ENCODE data around the gene ITPR1. TPM values are rescaled to one million over a fixed set of nuclear protein-coding genes. Genes with fewer than 3 reads are reported as not detected.
"Not testable (repeated sequence)": the region's sequence is repeated elsewhere in the genome, so short reads cannot be mapped to it uniquely, and the experiment has no call there.

Gene ITPR1
- total RNA-seq, 1 donor from 2014 or later, result 90.5 TPM

DNA sequence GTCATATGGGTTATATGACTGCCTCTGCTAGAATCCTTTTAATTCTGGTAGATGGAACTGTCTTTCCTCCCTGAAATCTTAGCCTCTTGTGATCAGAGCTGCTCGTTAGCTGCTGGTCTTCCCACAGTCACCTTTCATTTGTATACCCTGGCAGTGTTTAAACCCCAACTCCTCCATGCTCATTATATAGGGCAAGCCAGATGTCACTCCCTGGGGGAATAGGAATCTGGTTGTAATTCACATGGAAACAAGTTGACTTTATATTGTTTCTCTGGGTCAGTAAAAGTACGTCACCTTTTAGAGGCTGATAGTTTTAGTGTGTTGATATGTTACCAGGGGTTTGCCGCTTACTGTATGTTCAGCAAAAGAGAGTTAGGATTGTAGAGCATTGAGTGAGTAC lies 103.5 kb downstream of the ITPR1 start:
- no peak for DNase-seq (ENCODE audit: low spot score)

GRCh38 chr3:4597208-4597985 lies 104.2 kb downstream of the ITPR1 start:
- DNase-seq (ENCODE audit: low spot score), result no peak

DNA sequence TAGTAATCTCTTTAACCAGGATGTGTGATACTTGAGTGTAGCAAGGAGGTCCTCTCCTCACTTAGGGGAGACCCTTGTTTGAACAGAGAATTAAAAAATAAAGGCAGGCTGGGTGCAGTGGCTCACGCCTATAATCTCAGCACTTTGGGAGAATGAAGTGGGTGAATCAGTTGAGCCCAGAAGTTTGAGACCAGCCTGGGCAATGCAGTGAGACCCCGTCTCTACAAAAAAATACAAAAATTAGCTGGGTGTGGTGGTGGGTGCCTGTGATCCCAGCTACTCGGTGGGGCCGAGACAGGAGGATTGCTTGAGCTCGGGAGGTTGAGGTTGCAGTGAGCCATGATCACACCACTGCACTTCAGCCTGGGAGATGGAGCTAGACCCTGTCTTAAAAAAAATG lies 105.1 kb downstream of the ITPR1 start:
- not testable (repeated sequence) for DNase-seq (ENCODE audit: low spot score)

GRCh38 chr3:4599612-4600011 lies 106.5 kb downstream of the ITPR1 start:
- no peak for DNase-seq (ENCODE audit: low spot score)

DNA sequence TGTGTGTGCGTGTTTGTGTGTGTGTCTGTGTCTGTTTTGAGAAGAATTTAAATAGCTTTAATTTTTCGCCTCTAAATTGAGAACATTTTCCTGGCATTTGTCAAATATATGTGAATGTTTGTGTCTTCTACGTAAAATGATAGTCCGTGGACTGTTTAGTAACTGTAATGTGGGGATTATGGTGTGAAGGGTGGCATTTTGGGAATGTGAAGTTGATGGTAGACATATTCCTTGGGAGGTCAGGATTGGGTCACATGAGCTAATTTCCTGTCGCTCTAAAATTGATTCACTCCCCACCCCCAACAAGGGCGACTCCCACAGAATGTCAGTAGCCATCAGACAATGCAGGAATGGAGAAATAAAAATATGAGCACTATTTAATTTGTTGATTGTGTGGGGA lies 107.3 kb downstream of the ITPR1 start:
- DNase-seq (ENCODE audit: low spot score), result no peak

GRCh38 chr3:4601892-4602291 lies 108.7 kb downstream of the ITPR1 start:
- no peak for DNase-seq (ENCODE audit: low spot score)

DNA sequence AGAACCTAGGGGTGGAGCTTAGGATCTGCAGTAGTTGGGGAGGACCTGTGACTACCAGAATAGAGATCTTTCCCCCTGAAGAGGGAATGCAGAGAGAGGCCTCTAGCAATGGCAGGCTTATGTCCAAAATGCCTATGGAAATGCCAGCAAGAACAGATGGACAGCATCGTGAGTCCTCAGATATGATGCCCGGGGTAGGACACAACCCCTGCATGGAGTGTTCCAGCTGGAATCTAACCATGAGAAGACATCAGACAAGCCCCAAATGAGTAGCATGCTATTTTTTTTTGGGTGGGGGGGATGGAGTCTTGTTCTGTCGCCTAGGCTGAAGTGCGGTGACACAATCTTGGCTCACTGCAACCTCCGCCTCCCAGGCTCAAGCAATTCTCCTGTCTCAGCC lies 111.5 kb downstream of the ITPR1 start:
- no peak for DNase-seq (ENCODE audit: low spot score)

GRCh38 chr3:4606911-4607310 lies 113.8 kb downstream of the ITPR1 start:
- no peak for DNase-seq (ENCODE audit: low spot score)

DNA sequence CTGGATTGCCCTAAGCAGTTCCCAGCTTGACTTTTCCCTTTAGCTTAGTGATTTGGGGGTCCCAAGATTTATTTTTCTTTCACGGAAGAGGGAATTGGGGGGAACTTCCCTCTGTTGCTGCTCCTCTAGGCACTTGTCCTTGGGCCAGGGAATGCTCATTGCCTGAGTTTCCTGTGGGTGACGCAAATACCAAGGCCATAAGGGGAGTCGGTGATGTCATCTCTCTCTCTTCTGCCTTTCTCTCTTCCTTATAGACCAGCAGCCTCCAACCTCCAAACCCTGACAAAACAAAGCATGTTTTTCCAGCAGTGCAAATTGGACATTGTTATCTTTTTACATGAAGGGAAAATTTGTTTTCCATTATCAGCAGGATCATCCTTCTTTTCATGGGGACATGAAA lies 120.2 kb downstream of the ITPR1 start:
- no peak for DNase-seq (ENCODE audit: low spot score)

DNA sequence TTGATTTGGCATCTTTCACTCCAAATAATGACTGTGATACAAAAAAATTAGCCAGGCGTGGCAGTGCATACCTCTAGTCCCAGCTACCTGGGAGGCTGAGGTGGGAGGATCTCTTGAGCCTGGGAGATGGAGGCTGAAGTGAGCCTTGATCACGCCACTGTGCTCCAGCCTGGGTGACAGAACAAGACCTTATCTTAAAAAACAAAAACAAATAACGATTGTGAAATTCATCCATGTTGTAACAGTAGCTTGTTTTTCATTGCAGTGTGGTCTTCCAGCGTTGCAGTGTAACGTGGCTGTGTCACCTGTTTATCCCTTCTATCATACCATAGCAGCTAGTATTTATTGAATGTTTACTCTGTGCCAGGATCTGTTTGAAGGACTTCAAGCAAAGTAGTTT lies 120.9 kb downstream of the ITPR1 start:
- no peak for DNase-seq (ENCODE audit: low spot score)

DNA sequence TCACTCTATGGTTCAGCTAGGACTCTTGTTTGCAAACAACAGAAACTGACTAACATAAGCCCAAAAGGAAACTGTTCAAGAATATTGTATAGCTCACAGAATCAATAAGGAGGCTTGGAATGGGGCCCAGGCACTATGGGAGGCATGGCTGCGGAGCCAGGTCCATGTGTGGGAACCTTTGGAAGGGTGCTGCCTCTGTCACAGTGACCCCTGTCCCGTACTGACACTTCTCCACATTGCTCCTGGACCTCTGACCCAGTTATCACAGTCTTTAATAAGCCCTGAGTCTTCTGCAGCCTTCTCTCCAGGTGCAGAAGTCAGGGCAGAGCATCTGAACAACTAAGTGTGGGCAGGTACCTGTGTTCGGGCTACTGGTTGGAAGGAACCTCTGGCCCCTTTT lies 121.8 kb downstream of the ITPR1 start:
- DNase-seq (ENCODE audit: low spot score), result no peak

DNA sequence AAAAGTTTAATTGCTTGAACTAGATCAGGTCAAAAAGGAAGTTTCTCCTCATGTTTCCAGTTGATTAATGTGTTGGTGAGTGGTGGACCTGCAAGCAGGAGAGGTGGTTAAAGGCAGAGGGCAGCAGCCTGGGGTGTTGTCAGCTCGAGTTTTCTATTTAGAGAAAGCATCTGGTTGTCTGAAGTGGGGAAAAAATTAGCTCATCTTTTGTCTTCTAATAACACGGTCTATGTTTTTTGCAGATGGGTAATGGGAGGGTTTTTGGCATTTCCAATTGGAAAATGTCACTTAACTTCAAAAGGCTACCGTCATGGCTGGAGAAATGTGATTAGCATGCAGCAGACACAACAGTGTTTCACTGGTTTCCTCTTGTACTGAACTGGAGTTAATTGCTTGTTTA lies 122.6 kb downstream of the ITPR1 start:
- no peak for DNase-seq (ENCODE audit: low spot score)

DNA sequence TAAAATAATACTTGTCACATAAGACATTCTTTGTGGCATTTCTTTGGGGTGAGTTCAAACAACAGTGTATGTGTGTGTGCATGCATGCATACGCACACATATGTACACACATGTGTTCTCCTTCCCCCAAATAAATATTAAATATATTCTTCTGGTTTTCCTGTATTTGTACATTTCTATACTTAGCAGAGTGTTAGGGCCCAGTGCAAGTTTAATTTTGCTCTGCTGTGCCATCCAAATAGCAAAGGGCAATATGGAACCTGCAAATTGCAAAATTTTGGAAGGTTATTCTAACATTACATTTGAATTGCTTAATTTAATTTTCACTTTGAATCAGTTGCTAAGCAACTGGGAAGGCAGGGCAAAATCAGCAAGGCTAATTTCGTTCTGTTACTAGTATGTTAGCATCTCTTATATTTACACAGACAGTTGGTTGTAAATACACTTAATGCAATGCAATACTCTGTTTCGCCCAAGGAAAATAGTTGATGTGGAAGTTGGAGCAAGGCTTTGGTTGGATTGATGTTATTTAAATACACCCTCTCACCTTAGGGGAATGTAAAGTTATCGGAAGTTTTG lies 130.4 kb downstream of the ITPR1 start:
- no peak for DNase-seq (ENCODE audit: low spot score)

DNA sequence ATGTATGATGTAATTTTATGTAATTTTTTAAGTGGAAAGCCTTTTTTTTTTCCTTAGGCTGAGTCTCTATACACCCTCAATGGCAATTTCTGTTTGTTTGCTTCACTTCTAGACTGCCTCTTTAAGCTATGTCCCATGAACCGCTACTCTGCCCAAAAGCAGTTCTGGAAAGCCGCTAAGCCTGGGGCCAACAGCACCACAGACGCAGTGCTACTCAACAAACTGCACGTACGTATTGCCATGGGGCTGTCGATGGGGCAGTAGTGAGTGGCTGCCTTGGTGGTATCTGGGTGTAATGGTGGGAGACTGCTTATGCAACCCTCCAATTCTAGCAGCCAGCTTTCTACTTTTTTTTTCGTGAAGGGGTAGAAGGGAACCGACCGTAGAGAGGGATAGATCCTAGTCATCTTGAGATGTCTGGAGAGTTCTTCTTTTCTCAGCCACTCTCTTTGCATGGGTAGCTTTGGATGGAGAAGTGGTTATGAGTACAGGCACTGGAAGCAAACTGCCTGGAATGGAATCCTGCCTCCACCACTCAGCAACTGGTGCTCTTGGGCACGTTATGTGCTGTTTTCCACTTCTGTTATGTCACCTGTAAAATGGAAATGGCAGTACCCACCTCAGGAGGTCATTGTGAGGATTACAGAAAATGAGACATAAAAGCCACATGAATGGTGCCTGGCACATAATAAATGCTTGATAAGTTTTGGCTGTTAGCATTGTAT lies 134.7 kb downstream of the ITPR1 start:
- DNase-seq (ENCODE audit: low spot score), result no peak

DNA sequence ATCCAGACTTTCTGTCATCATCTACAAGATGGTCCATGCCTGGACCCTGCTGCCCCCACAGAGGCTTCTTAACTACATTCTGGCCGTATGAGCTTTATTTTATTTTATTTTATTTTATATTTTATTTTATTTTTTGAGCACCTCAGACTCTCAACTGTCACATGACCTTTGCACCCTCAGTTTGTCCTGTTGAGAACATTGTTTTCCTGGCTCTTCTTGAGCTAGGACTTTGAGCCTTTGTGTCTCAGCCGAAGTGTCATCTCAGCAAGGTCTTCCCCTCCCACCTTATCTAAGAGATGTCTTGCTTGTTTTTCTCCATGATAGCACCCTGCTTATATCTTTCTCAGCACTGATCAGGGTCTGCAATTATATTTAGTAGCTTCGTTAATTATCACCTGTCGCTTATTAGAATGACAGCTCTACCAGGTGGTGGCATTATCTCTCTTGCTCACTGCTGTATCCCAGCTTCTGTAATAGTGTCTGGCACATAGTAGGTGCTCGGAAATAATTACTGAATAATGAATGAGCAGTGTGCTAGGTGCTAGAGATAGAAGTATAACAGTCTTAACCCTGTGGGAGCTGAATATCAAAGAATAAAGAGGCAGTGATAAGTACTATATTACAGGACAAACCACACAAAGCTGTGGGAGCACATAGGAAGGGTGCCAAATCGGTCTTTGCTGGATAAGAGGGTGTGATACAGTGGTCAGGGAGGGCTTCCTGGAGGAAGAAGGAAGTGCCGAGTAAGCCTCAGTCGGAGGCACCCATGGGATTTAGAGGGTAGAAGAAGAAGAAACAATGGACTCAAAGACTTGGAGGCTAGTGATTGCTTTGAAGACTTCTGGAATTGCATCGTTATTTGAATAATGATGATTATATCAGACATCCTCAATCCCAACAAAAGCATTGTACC lies 136.2 kb downstream of the ITPR1 start:
- no peak for DNase-seq (ENCODE audit: low spot score)

DNA sequence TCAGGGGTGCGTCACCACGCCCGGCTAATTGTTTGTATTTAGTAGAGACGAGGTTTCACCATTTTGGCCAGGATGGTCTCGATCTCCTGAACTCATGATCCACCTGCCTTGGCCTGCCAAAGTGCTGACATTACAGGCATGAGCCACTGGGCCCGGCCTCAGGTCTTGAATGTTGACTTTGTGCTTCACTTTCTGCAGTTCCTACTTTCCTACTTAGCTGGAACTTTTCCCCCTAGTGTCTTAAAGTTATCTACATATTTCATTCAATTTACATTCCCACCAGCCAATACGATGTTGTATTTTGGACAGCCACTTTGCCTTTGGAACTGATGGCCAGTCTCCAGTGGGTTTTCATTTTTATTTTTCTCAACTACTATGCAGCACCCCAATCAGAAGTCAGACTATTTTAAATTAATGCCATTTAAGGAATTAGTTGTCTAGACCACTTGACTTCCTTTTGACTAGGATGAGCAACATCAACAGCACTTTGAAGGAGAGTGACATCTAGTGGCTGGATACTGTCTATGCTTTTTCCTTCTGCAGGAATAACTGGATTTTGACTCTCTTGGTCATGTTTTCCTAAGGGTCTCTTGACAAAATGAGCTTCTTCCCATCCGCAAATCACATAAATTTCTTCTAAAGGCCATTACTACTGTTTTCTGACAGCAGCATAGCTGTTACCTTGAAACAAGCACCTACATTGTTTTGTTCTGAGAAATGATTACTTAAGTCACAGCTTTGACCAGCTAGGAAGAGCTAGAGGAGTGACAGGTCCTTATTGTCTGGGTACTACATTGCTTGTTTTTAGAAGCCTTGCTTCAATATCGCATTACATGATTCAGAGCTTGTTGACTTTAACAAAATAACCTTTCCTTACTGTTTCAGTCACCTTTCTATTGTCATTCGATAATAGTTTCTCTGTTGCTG lies 140.2 kb downstream of the ITPR1 start:
- DNase-seq (ENCODE audit: low spot score), result no peak

GRCh38 chr3:4634894-4635293 lies 141.7 kb downstream of the ITPR1 start:
- no peak for DNase-seq (ENCODE audit: low spot score)

- no peak for DNase-seq (ENCODE audit: low spot score)
Observed at GRCh38 chr3:4637265-4637664, 144.1 kb downstream of the ITPR1 start.

GRCh38 chr3:4641863-4642563 lies 148.9 kb downstream of the ITPR1 start:
- DNase-seq (ENCODE audit: low spot score), result no peak

DNA sequence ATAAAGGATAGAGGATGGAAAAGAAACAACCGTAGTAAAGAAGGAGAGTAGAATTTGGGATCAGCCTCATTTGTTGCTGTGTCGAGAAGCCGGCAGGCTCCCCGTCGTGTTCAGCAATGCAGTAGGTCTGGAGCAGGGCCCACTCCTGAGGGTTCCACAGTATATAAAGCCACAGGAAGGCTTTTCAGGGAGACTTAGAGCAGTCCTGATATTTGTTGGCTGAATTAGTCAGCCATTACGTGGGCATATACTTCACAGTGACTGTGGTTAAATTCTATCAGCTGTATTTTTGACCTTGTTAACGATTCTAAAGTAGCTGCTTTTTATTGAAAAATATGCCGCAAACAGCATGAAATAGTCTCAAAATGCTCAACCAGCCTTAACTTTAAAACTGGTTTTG lies 149.5 kb downstream of the ITPR1 start:
- DNase-seq (ENCODE audit: low spot score), result no peak

Data from mucosa of gallbladder (tissue), 1 donor.